Ovary (tissue), 9 donors: ENCODE measurements around the gene TRANK1. TPM values are rescaled to one million over a fixed set of nuclear protein-coding genes. Genes with fewer than 3 reads are reported as not detected.

Experiments used
- DNase-seq, 5 donors: peaks; one replicate each; pipeline ENCODE4 v3.0.0-alpha.2; 2019 to 2020
- H3K27ac ChIP-seq, 2 donors: fragments of 200-600 bp; one replicate each; pipeline versions ENCODE4 v1.5.1 to v1.8.0; 2019 to 2022
- H3K27me3 ChIP-seq: fragments of 200-600 bp; one replicate; pipeline ENCODE4 v1.8.0; 2022
- H3K36me3 ChIP-seq: fragments of 200-600 bp; sonication (generic); one replicate; pipeline ENCODE4 v1.5.1; 2019
- H3K4me1 ChIP-seq: one replicate; pipeline ENCODE4 v1.8.1; 2013; ENCODE audit warnings: mild to moderate bottlenecking, moderate library complexity; ENCODE audit not compliant: insufficient read depth
- H3K4me3 ChIP-seq: fragments of 200-600 bp; sonication (generic); one replicate; pipeline ENCODE4 v1.5.1; 2017
- H3K9me3 ChIP-seq, 2 donors: fragments of 200-600 bp in 1 of 2; sonication (generic) in 1 of 2; one replicate each; pipeline versions ENCODE4 v1.5.1 to v1.8.1; 2013 to 2019; ENCODE audit warnings: mild to moderate bottlenecking in 1 of 2, moderate library complexity in 1 of 2
- EP300 ChIP-seq: sonication (generic); formaldehyde crosslinking; IDR thresholded peaks from one replicate; pipeline ENCODE4 v1.6.1; 2017; ENCODE audit warnings: antibody characterized with exemption
- POLR2A ChIP-seq: fragments of 450-650 bp; IDR thresholded peaks from one replicate; pipeline ENCODE4 v1.6.1; 2017; ENCODE audit warnings: antibody characterized with exemption, mild to moderate bottlenecking, moderate library complexity
- WGBS, 3 donors: extraction: QIAGEN DNeasy Blood & Tissue Kit in 1 of 3; methylation state at CpG; one replicate each; pipeline versions ENCODE4 v1.1.5 to v1.1.7; 2013 to 2017; 5-methylcytosine and 5-hydroxymethylcytosine counted together
- intact Hi-C, 4 donors: fragments of 100-400 bp; cut with DNase I; formaldehyde crosslinking; loops; one replicate each; pipeline versions ENCODE4 v1.11.0 to v1.15.1; 2022 to 2023
- polyA plus RNA-seq, 2 donors: library from polyadenylated mRNA; stranded (reverse); fragments of 200-250 nt in 1 of 2; fragments of 350-450 nt in 1 of 2; fragmentation: Illumina TruSeq in 1 of 2; extraction: RNeasy Lipid Tissue Mini Kit (QIAGEN cat#74804) in 1 of 2; gene quantifications; one replicate each; pipeline ENCODE4 v1.2.3, GENCODE V29; 2013 to 2014
- total RNA-seq, 7 donors: library from RNA; depleted of rRNA in 2 of 7; stranded (reverse); fragments of >200 nt in 2 of 7; fragmentation: NEBNext Ultra II Directional in 3 of 7; extraction: Animal tissue kit (Norgen Biotek cat#: 25700) in 3 of 7; gene quantifications; one replicate each; pipeline versions ENCODE4 v1.1.0 to v1.2.4, GENCODE V29; 2016 to 2023
- TF ChIP-seq, protein P1 (sequence below), 3 donors: fragments of 450-650 bp in 2 of 3; fragments of 200-600 bp in 1 of 3; IDR thresholded peaks; one replicate each; pipeline versions ENCODE4 v1.5.1 to v1.8.0; 2016 to 2022; ENCODE audit warnings: antibody characterized with exemption in 3 of 3, mild to moderate bottlenecking in 1 of 3
- donor health status: DM: no; HTN: no; CAD: no; lungs with moderate emphysema.
- donor health status: DM: no; HTN: no; CAD: no.
- donor health status: Bipolar disorder and iron deficiency.
- donor health status: DM: yes; HTN: yes; CAD: no.
- donor health status: DM: no; HTN: no; CAD: no.
- donor health status: DM: yes; HTN: yes; CAD: no.

The TRANK1 gene
- total and polyA plus RNA-seq, 9 donors: 10.7 to 42.4 (median 24.6) TPM

DNA sequence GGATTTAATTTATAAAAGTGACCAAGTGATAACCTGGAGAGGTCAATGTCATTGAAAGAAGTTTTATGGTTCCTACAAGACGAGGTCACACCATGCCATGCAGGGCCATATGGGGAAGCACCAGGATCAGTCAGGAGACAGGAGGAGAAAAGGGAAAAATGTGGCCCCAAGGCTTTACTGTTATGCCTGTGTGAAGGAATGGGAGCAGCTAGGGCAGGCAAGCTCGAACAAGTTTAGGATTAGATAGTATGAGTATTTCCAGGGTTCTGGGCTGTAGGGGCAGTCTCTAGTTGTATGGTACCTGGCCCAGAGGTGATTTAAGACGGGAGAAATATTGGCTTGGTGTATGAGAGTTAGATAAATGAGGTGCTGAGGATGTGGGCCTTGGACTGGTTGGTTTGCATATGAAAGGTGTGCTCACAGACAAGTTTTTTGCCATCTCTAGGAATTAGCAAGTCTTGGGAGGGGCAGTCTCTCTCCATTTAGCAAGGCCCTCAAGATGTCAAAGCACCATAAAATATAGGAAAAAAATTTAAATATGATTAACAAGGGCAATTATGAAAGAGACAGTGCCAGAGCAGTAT, 144.2 kb downstream of the TRANK1 start:
- TF ChIP-seq, protein P1, sequence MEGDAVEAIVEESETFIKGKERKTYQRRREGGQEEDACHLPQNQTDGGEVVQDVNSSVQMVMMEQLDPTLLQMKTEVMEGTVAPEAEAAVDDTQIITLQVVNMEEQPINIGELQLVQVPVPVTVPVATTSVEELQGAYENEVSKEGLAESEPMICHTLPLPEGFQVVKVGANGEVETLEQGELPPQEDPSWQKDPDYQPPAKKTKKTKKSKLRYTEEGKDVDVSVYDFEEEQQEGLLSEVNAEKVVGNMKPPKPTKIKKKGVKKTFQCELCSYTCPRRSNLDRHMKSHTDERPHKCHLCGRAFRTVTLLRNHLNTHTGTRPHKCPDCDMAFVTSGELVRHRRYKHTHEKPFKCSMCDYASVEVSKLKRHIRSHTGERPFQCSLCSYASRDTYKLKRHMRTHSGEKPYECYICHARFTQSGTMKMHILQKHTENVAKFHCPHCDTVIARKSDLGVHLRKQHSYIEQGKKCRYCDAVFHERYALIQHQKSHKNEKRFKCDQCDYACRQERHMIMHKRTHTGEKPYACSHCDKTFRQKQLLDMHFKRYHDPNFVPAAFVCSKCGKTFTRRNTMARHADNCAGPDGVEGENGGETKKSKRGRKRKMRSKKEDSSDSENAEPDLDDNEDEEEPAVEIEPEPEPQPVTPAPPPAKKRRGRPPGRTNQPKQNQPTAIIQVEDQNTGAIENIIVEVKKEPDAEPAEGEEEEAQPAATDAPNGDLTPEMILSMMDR (IDR thresholded peaks at IDR 0.05): no peak
- TF ChIP-seq POLR2A: no peak
- no peak for TF ChIP-seq EP300
- Histone ChIP-seq H3K4me1 (no peaks in the 10 kb centered on the region), H3K27ac (no peak overlapping the region), H3K9me3 (no peaks in the 10 kb centered on the region), H3K36me3 (no peaks in the 10 kb centered on the region), H3K4me3 (no peak overlapping the region), H3K27me3 (no peaks in the 10 kb centered on the region)
- DNase-seq: no peak
- intact Hi-C loops: no loop called here
- WGBS, 3 donors: 55 to 66% (median 58%) methylated on average over 3 of the region's 3 CpGs

DNA sequence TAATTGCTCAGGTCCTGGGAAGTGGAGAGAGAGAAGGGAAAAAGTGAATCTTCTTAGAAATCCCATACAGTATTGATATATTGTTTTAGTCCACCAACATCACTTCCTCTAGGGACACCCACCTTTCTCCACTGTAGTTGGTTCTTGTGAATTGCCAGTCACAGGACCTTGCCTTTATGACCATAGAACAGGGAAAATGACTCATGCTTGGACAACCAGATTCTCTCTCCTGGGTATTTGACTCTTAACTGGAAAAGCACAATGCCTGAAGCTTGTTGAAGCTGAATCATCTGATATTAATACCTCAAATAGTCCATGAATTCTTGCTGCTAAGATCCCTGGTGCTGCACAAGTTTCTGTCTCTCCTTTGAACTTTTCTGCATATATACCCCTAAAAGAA, 148.0 kb downstream of the TRANK1 start:
- H3K9me3 ChIP-seq: no peaks in the 10 kb centered on the region
- no peak overlapping the region for H3K4me3 ChIP-seq
- DNase-seq: no peak
- no peaks in the 10 kb centered on the region for H3K36me3 ChIP-seq
- no peaks in the 10 kb centered on the region for H3K4me1 ChIP-seq
- no peak overlapping the region for H3K27ac ChIP-seq
- intact Hi-C loops: no loop called here
- TF ChIP-seq, protein P1 (IDR thresholded peaks at IDR 0.05): no peak
- TF ChIP-seq EP300 (no peak), POLR2A (no peak)
- no peaks in the 10 kb centered on the region for H3K27me3 ChIP-seq

DNA sequence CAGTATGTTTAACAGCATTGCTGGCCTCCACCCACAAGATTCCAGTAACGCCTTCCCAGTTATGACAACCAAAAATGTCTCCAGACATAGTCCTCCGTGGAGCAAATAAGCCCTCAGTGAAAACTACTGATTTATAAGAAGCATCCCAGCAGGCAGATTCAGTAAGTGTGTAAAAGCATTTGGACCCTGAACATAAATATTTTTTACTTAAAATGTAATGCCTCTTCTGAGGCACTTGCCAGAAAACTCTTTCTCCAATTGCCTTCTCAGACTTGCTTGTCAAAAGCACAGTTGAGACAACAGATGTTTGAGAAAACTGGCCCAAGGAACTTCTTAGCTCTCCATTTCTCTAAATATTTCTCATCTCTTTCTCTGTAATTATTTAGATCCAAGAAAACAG, 148.7 kb downstream of the TRANK1 start:
- DNase-seq: no peak
- no peaks in the 10 kb centered on the region for H3K36me3 ChIP-seq
- no peaks in the 10 kb centered on the region for H3K27me3 ChIP-seq
- intact Hi-C loops: no loop called here
- no peaks in the 10 kb centered on the region for H3K4me1 ChIP-seq
- no peak overlapping the region for H3K27ac ChIP-seq
- no peak for TF ChIP-seq EP300
- TF ChIP-seq, protein P1 (IDR thresholded peaks at IDR 0.05): no peak
- no peak for TF ChIP-seq POLR2A
- H3K9me3 ChIP-seq: no peaks in the 10 kb centered on the region
- 38 to 50% (median 44%) methylated on average over 2 of the region's 2 CpGs for WGBS, 3 donors
- no peak overlapping the region for H3K4me3 ChIP-seq

DNA sequence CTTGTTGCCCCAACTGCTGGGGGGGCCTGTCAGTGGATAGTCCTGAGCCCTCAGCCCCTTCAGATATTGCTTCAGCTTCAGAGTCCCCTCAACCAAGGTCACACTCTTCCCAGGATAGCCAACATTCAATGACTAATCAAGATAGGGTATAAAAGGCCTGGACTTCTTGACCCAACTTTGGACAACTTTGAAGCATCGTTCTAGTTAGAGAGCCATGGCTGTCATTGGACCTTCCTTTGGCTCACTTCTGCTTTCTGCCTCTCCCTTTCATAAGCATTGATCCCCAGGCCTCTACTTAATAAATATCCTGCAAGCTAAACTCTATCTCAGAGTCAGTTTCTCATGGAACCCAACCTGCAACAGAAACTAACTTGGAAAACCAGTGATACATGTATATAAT, 149.2 kb downstream of the TRANK1 start:
- Histone ChIP-seq H3K27me3 (no peaks in the 10 kb centered on the region), H3K4me1 (no peaks in the 10 kb centered on the region), H3K27ac (no peak overlapping the region), H3K36me3 (no peaks in the 10 kb centered on the region), H3K4me3 (no peak overlapping the region), H3K9me3 (no peaks in the 10 kb centered on the region)
- 79 to 96% (median 91%) methylated on average over 1 of the region's 1 CpG for WGBS, 3 donors
- intact Hi-C loops: no loop called here
- TF ChIP-seq, protein P1 (IDR thresholded peaks at IDR 0.05): no peak
- TF ChIP-seq EP300: no peak
- TF ChIP-seq POLR2A: no peak
- DNase-seq: no peak
